Measurements from ENCODE around the gene NRAP. TPM values are rescaled to one million over a fixed set of nuclear protein-coding genes. Genes with fewer than 3 reads are reported as not detected.

NRAP gene
- total RNA-seq, 1 donor from 2014 or later = 0.06 TPM

GRCh38 chr10:113589201-113589770, 74.6 kb downstream of the NRAP start:
- no peak for TF ChIP-seq CTCF (IDR thresholded peaks at IDR 0.05)
- Histone ChIP-seq H3K4me1 (no peaks in the 10 kb centered on the region), H3K36me3 (no peaks in the 10 kb centered on the region), H3K4me3 (no peak overlapping the region), H3K27me3 (no peaks in the 10 kb centered on the region), H3K9me3 (no peaks in the 10 kb centered on the region), H3K27ac (no peak overlapping the region)
- DNase-seq (no peak), ATAC-seq (no peak)
- intact Hi-C loops (cut with DNase I) = no loop called here

- Histone ChIP-seq H3K27ac (no peak overlapping the region), H3K27me3 (no peaks in the 10 kb centered on the region), H3K36me3 (no peaks in the 10 kb centered on the region), H3K4me3 (no peak overlapping the region), H3K9me3 (no peaks in the 10 kb centered on the region), H3K4me1 (no peaks in the 10 kb centered on the region)
- TF ChIP-seq CTCF (IDR thresholded peaks at IDR 0.05) = no peak
- intact Hi-C loops (cut with DNase I) = no loop called here
- no peak for ATAC-seq
- no peak for DNase-seq
Measured at GRCh38 chr10:113585949-113586348, 77.9 kb downstream of the NRAP start.

GRCh38 chr10:113583571-113583970, 80.3 kb downstream of the NRAP start:
- no peak for ATAC-seq
- intact Hi-C loops (cut with DNase I) = no loop called here
- TF ChIP-seq CTCF (IDR thresholded peaks at IDR 0.05) = no peak
- H3K4me1 ChIP-seq = no peaks in the 10 kb centered on the region
- DNase-seq = no peak
- no peaks in the 10 kb centered on the region for H3K9me3 ChIP-seq
- no peaks in the 10 kb centered on the region for H3K27me3 ChIP-seq
- H3K4me3 ChIP-seq = no peak overlapping the region
- H3K36me3 ChIP-seq = no peaks in the 10 kb centered on the region
- no peak overlapping the region for H3K27ac ChIP-seq

- no peak for ATAC-seq
- no peak overlapping the region for H3K27ac ChIP-seq
- no peaks in the 10 kb centered on the region for H3K36me3 ChIP-seq
- no peaks in the 10 kb centered on the region for H3K9me3 ChIP-seq
- no peaks in the 10 kb centered on the region for H3K4me1 ChIP-seq
- no peaks in the 10 kb centered on the region for H3K27me3 ChIP-seq
- H3K4me3 ChIP-seq = no peak overlapping the region
- TF ChIP-seq CTCF (IDR thresholded peaks at IDR 0.05) = no peak
- intact Hi-C loops (cut with DNase I) = no loop called here
- no peak for DNase-seq
Measured at GRCh38 chr10:113581092-113581491, 82.7 kb downstream of the NRAP start.

GRCh38 chr10:113578773-113579172, 85.1 kb downstream of the NRAP start:
- Histone ChIP-seq H3K4me1 (no peaks in the 10 kb centered on the region), H3K36me3 (no peaks in the 10 kb centered on the region), H3K9me3 (no peaks in the 10 kb centered on the region), H3K27ac (no peak overlapping the region), H3K4me3 (no peak overlapping the region), H3K27me3 (no peaks in the 10 kb centered on the region)
- TF ChIP-seq CTCF (IDR thresholded peaks at IDR 0.05) = no peak
- intact Hi-C loops (cut with DNase I) = no loop called here
- no peak for DNase-seq
- ATAC-seq = no peak

- Histone ChIP-seq H3K27me3 (no peaks in the 10 kb centered on the region), H3K4me3 (no peak overlapping the region), H3K4me1 (no peaks in the 10 kb centered on the region), H3K27ac (no peak overlapping the region), H3K9me3 (no peaks in the 10 kb centered on the region), H3K36me3 (no peaks in the 10 kb centered on the region)
- no peak for TF ChIP-seq CTCF (IDR thresholded peaks at IDR 0.05)
- DNase-seq (no peak), ATAC-seq (no peak)
- intact Hi-C loops (cut with DNase I) = no loop called here
Measured at GRCh38 chr10:113576852-113577251, 87.0 kb downstream of the NRAP start.

All from upper lobe of right lung (tissue), 1 donor.